Mesenchymal stem cell (in vitro differentiated cells and primary cell): ENCODE results near the gene PRDM7. TPM values are rescaled to one million over a fixed set of nuclear protein-coding genes. Genes with fewer than 3 reads are reported as not detected.
"Not testable (repeated sequence)": the region's sequence is repeated elsewhere in the genome, so short reads cannot be mapped to it uniquely, and the experiment has no call there.

Source experiments
- DNase-seq: peaks from one replicate; pipeline ENCODE4 v3.0.0-alpha.2; 2013
- H2AFZ ChIP-seq: one replicate; pipeline ENCODE4 v1.6.1; 2013; ENCODE audit warnings: low read depth, mild to moderate bottlenecking, control low read depth, inconsistent platforms, low read length, moderate library complexity
- H2AK5ac ChIP-seq: 2 replicates; pipeline ENCODE4 v1.6.1; 2013; ENCODE audit warnings: low read length, moderate library complexity, mild to moderate bottlenecking, inconsistent platforms; ENCODE audit not compliant: severe bottlenecking
- H2BK120ac ChIP-seq: one replicate; pipeline ENCODE4 v1.6.1; 2013; ENCODE audit warnings: low read depth, mild to moderate bottlenecking, inconsistent platforms, low read length, moderate library complexity
- H2BK12ac ChIP-seq, 2 experiments: one replicate each; pipeline ENCODE4 v1.6.1; 2013; ENCODE audit warnings: inconsistent platforms in 2 of 2, low read length in 2 of 2, mild to moderate bottlenecking in 2 of 2, moderate library complexity in 2 of 2, control low read depth in 1 of 2
- H2BK15ac ChIP-seq: one replicate; pipeline ENCODE4 v1.6.1; 2013; ENCODE audit warnings: mild to moderate bottlenecking, low read depth, inconsistent platforms; ENCODE audit not compliant: poor library complexity, severe bottlenecking
- H2BK5ac ChIP-seq: 2 replicates; pipeline ENCODE4 v1.6.1; 2013; ENCODE audit warnings: low read depth, mild to moderate bottlenecking, low read length, control low read depth, inconsistent platforms; ENCODE audit not compliant: poor library complexity, severe bottlenecking
- H3K14ac ChIP-seq, 2 experiments: one replicate each; pipeline ENCODE4 v1.6.1; 2013; ENCODE audit warnings: inconsistent platforms in 2 of 2, low read length in 2 of 2, control low read depth in 1 of 2, mild to moderate bottlenecking in 1 of 2, moderate library complexity in 1 of 2
- H3K18ac ChIP-seq, 2 experiments: one replicate each; pipeline ENCODE4 v1.6.1; 2013; ENCODE audit warnings: inconsistent platforms in 2 of 2, low read length in 2 of 2, control low read depth in 1 of 2, low read depth in 1 of 2, mild to moderate bottlenecking in 1 of 2
- H3K23ac ChIP-seq, 2 experiments: one replicate each; pipeline ENCODE4 v1.6.1; 2013; ENCODE audit warnings: inconsistent platforms in 2 of 2, low read length in 2 of 2, mild to moderate bottlenecking in 2 of 2, moderate library complexity in 2 of 2, control low read depth in 1 of 2
- H3K27ac ChIP-seq: 2 replicates; pipeline ENCODE4 v1.5.1; 2013; ENCODE audit warnings: mild to moderate bottlenecking, moderate library complexity, low read length, control low read depth, inconsistent platforms; ENCODE audit not compliant: poor library complexity, severe bottlenecking
- H3K27me3 ChIP-seq, 2 experiments: 2 replicates each; pipeline versions ENCODE4 v1.6.1 to v1.7.0; 2013; ENCODE audit warnings: low read length in 2 of 2, mild to moderate bottlenecking in 2 of 2, moderate library complexity in 2 of 2, control low read depth in 1 of 2, inconsistent platforms in 1 of 2; ENCODE audit not compliant: control insufficient read depth in 1 of 2, insufficient read depth in 1 of 2
- H3K36me3 ChIP-seq, 2 experiments: 2 replicates each; pipeline versions ENCODE4 v1.6.1 to v1.7.0; 2013; ENCODE audit warnings: low read length in 2 of 2, control low read depth in 1 of 2, inconsistent platforms in 1 of 2, low read depth in 1 of 2, mild to moderate bottlenecking in 1 of 2; ENCODE audit not compliant: insufficient read depth in 2 of 2, control insufficient read depth in 1 of 2
- H3K4ac ChIP-seq, 2 experiments: one replicate each; pipeline ENCODE4 v1.6.1; 2013; ENCODE audit warnings: inconsistent platforms in 2 of 2, low read length in 2 of 2, mild to moderate bottlenecking in 2 of 2, moderate library complexity in 2 of 2, control low read depth in 1 of 2, low read depth in 1 of 2
- H3K4me1 ChIP-seq: 2 replicates; pipeline ENCODE4 v1.6.1; 2013; ENCODE audit warnings: low read depth, low read length, control low read depth; ENCODE audit not compliant: control insufficient read depth, insufficient read depth
- H3K4me2 ChIP-seq: 2 replicates; pipeline ENCODE4 v1.6.1; 2013; ENCODE audit warnings: low read length, mild to moderate bottlenecking, inconsistent platforms; ENCODE audit not compliant: poor library complexity, severe bottlenecking
- H3K4me3 ChIP-seq, 2 experiments: 2 replicates each; pipeline versions ENCODE4 v1.5.1 to v1.7.0; 2013; ENCODE audit warnings: low read length in 2 of 2, mild to moderate bottlenecking in 2 of 2, control low read depth in 1 of 2, low read depth in 1 of 2; ENCODE audit not compliant: insufficient read depth in 1 of 2
- H3K79me1 ChIP-seq: replicated peaks from 2 replicates; pipeline ENCODE4 v1.6.1; 2013; ENCODE audit warnings: mild to moderate bottlenecking, control low read depth, low read length, inconsistent platforms; ENCODE audit not compliant: poor library complexity, severe bottlenecking
- H3K9ac ChIP-seq: 2 replicates; pipeline ENCODE4 v1.7.0; 2013; ENCODE audit warnings: mild to moderate bottlenecking, low read length, moderate library complexity
- H3K9me3 ChIP-seq: 2 replicates; pipeline ENCODE4 v1.7.0; 2013; ENCODE audit warnings: mild to moderate bottlenecking, low read length; ENCODE audit not compliant: control insufficient read depth
- H4K8ac ChIP-seq: one replicate; pipeline ENCODE4 v1.6.1; 2013; ENCODE audit warnings: inconsistent platforms, mild to moderate bottlenecking, low read length, moderate library complexity
- H4K91ac ChIP-seq: one replicate; pipeline ENCODE4 v1.6.1; 2013; ENCODE audit warnings: mild to moderate bottlenecking, low read length, inconsistent platforms
- WGBS: methylation state at CpG from one replicate; pipeline ENCODE4 v1.1.7; 2013; ENCODE audit warnings: mixed read lengths; 5-methylcytosine and 5-hydroxymethylcytosine counted together
- polyA plus RNA-seq, 2 experiments: library from polyadenylated mRNA; stranded (reverse); fragments of 200-250 nt; gene quantifications; one replicate each; pipeline ENCODE4 v1.2.3, GENCODE V29; 2013

The PRDM7 gene
- not detected for polyA plus RNA-seq (2013, experiment 1 of 2)
- not detected for polyA plus RNA-seq (2013, experiment 2 of 2)

- Histone ChIP-seq H4K91ac (no peak within 1 kb of the TSS), H3K79me1 (no peaks in the 10 kb centered on the region), H3K4me3 (peak within 1 kb of the TSS; percentile 27 to 68), H3K4me2 (peak within 1 kb of the TSS; percentile 18), H3K36me3 (no peaks in the 10 kb centered on the region), H2BK120ac (no peak within 1 kb of the TSS), H2AK5ac (no peak within 1 kb of the TSS), H2BK5ac (no peak within 1 kb of the TSS), H2BK12ac (no peak within 1 kb of the TSS), H3K9ac (peak within 1 kb of the TSS; percentile 71), H3K27ac (no peak within 1 kb of the TSS), H3K14ac (no peak within 1 kb of the TSS), H3K18ac (no peak within 1 kb of the TSS), H2BK15ac (no peak within 1 kb of the TSS), H3K4me1 (peaks cover 7% of the 10 kb centered on the region), H3K9me3 (peaks cover 4% of the 10 kb centered on the region), H2AFZ (no peak within 1 kb of the TSS), H3K27me3 (peaks cover 11 to 33% of the 10 kb centered on the region in 2 experiments), H4K8ac (peak within 1 kb of the TSS; percentile 14), H3K4ac (no peak within 1 kb of the TSS), H3K23ac (no peak within 1 kb of the TSS)
- peak; percentile 90 for DNase-seq
- 30% methylated on average over 31 of the region's 32 CpGs for WGBS
Observed at GRCh38 chr16:90077240-90077756, at the start of gene PRDM7. Gene PRDM7, minus strand, starts transcription at chr16:90077331. Its CDS starts 1,421 bp downstream, at chr16:90075910.

- H3K27me3 ChIP-seq, H3K4me3 ChIP-seq, H2AFZ ChIP-seq, H3K79me1 ChIP-seq, DNase-seq, H3K27ac ChIP-seq, H3K18ac ChIP-seq, H3K9me3 ChIP-seq, H3K14ac ChIP-seq, H4K91ac ChIP-seq, H2BK5ac ChIP-seq, H2BK12ac ChIP-seq, H4K8ac ChIP-seq, H3K4me2 ChIP-seq, H3K36me3 ChIP-seq, H3K23ac ChIP-seq, H2BK120ac ChIP-seq, H3K4me1 ChIP-seq, H3K4ac ChIP-seq, H2AK5ac ChIP-seq, H2BK15ac ChIP-seq, H3K9ac ChIP-seq: not testable (repeated sequence)
- no CpG with 5 or more reads among the region's 4 CpGs for WGBS
Observed at GRCh38 chr16:90121846-90122245, 44.7 kb upstream of the PRDM7 start.

- H3K36me3 ChIP-seq, H3K9me3 ChIP-seq, H3K18ac ChIP-seq, DNase-seq, H3K23ac ChIP-seq, H2AFZ ChIP-seq, H3K4me3 ChIP-seq, H3K4ac ChIP-seq, H3K79me1 ChIP-seq, H4K91ac ChIP-seq, H3K27ac ChIP-seq, H3K14ac ChIP-seq, H2BK120ac ChIP-seq, H3K9ac ChIP-seq, H3K4me1 ChIP-seq, H4K8ac ChIP-seq, H2BK15ac ChIP-seq, H2BK12ac ChIP-seq, H3K4me2 ChIP-seq, H2BK5ac ChIP-seq, H3K27me3 ChIP-seq, H2AK5ac ChIP-seq: not testable (repeated sequence)
- no CpG with 5 or more reads among the region's 6 CpGs for WGBS
Observed at GRCh38 chr16:90107617-90108016, 30.5 kb upstream of the PRDM7 start.

GRCh38 chr16:90107060-90107459 lies 29.9 kb upstream of the PRDM7 start:
- no CpG with 5 or more reads among the region's 13 CpGs for WGBS
- not testable (repeated sequence) for H3K9ac ChIP-seq

More at GRCh38 chr16:90107060-90107459, 29.9 kb upstream of the PRDM7 start:
- not testable (repeated sequence) for H3K4me1 ChIP-seq, DNase-seq, H2BK5ac ChIP-seq, H2BK15ac ChIP-seq, H2BK120ac ChIP-seq, H2AFZ ChIP-seq, H3K14ac ChIP-seq, H3K27ac ChIP-seq, H3K4me3 ChIP-seq, H3K79me1 ChIP-seq, H3K36me3 ChIP-seq, H2BK12ac ChIP-seq, H4K91ac ChIP-seq, H3K4ac ChIP-seq, H3K9me3 ChIP-seq, H3K18ac ChIP-seq, H3K23ac ChIP-seq, H3K4me2 ChIP-seq, H3K27me3 ChIP-seq, H2AK5ac ChIP-seq, H4K8ac ChIP-seq
